HS-27A (cell line): Measurements from ENCODE around the gene RUNDC3A.

Experiments
- DNase-seq: peaks from one replicate; pipeline ENCODE4 v3.0.0-alpha.2; 2012; ENCODE audit warnings: low read depth, missing footprints

Gene RUNDC3A

GRCh38 chr17:44283344-44284023 is 24.9 kb upstream of the RUNDC3A start:
- no peak for DNase-seq

- no peak for DNase-seq
Measured at GRCh38 chr17:44284024-44284400, 24.4 kb upstream of the RUNDC3A start.

- DNase-seq: no peak
Measured at GRCh38 chr17:44287651-44288050, 20.8 kb upstream of the RUNDC3A start.

- no peak for DNase-seq
Measured at GRCh38 chr17:44293509-44294226, 14.7 kb upstream of the RUNDC3A start.

GRCh38 chr17:44297975-44298374 is 10.4 kb upstream of the RUNDC3A start:
- DNase-seq: no peak

- no peak for DNase-seq
Measured at GRCh38 chr17:44304651-44305050, 3.8 kb upstream of the RUNDC3A start.

GRCh38 chr17:44307387-44308186 is 814 bp upstream of the RUNDC3A start:
- DNase-seq: no peak

GRCh38 chr17:44308865-44309264 is 464 bp downstream of the RUNDC3A start:
- DNase-seq: no peak

- DNase-seq: no peak
Measured at GRCh38 chr17:44309472-44309871, 1.1 kb downstream of the RUNDC3A start.

GRCh38 chr17:44310188-44310587 is 1.8 kb downstream of the RUNDC3A start:
- DNase-seq: no peak

- no peak for DNase-seq
Measured at GRCh38 chr17:44310609-44311376, 2.4 kb downstream of the RUNDC3A start.

- no peak for DNase-seq
Measured at GRCh38 chr17:44311562-44312181, 3.3 kb downstream of the RUNDC3A start.

- no peak for DNase-seq
Measured at GRCh38 chr17:44312396-44313104, 4.1 kb downstream of the RUNDC3A start.

GRCh38 chr17:44314031-44314430 is 5.6 kb downstream of the RUNDC3A start:
- no peak for DNase-seq

- no peak for DNase-seq
Measured at GRCh38 chr17:44314524-44314868, 6.1 kb downstream of the RUNDC3A start.

- no peak for DNase-seq
Measured at GRCh38 chr17:44314869-44315661, 6.7 kb downstream of the RUNDC3A start.

GRCh38 chr17:44315760-44316731 is 7.6 kb downstream of the RUNDC3A start:
- DNase-seq: no peak

GRCh38 chr17:44317545-44317944 is 9.1 kb downstream of the RUNDC3A start:
- no peak for DNase-seq
